ENCODE data around the gene ZMYND11.

DNA sequence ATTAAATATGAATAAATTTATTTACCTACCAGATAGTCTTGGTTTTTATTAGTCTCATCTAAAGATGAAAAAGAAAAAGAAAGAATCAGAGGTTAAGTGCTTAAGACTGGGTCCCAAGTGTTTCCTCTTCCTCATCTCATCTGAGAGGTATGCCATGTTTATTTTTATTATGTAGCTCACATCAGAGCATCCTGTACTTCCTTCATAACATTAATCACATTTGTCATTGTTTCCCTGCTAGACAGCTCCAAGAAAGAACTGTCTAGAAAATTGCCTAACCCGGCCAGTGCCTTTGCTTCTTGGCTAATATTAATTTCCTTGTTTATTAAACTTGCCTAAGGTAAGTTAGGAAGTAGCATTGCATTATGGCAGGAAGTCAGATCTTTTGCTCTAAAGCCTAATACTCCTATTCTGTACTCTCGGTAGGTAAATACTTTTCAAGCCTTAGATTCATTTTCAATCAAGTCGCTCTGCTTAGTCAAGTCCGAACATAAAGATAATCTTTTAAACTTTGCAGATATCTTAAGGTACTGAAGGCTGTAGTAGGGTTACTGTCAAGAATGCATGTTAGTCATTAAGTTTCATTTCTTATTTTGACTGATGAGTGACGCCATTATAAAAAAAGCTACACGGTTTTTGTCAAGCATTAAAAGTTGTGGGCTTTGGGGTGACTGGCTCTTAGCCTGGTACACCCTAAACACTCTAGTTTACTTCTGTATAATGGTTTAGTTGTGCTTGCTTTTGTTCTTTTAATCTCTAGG is 47.4 kb downstream of the ZMYND11 start:
- TF ChIP-seq, protein P1, sequence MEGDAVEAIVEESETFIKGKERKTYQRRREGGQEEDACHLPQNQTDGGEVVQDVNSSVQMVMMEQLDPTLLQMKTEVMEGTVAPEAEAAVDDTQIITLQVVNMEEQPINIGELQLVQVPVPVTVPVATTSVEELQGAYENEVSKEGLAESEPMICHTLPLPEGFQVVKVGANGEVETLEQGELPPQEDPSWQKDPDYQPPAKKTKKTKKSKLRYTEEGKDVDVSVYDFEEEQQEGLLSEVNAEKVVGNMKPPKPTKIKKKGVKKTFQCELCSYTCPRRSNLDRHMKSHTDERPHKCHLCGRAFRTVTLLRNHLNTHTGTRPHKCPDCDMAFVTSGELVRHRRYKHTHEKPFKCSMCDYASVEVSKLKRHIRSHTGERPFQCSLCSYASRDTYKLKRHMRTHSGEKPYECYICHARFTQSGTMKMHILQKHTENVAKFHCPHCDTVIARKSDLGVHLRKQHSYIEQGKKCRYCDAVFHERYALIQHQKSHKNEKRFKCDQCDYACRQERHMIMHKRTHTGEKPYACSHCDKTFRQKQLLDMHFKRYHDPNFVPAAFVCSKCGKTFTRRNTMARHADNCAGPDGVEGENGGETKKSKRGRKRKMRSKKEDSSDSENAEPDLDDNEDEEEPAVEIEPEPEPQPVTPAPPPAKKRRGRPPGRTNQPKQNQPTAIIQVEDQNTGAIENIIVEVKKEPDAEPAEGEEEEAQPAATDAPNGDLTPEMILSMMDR (conservative IDR thresholded peaks at IDR 0.05; ENCODE audit: low read length), result no peak
- TF ChIP-seq EZH2phosphoT487 (IDR thresholded peaks at IDR 0.05; ENCODE audit: borderline replicate concordance), result no peak

Data from Loucy (cell line).